Medulla oblongata (tissue), 1 donor: ENCODE results near the gene RNF103.
"Not testable (repeated sequence)": the region's sequence is repeated elsewhere in the genome, so short reads cannot be mapped to it uniquely, and the experiment has no call there.

Experiments
- DNase-seq: peaks from one replicate; pipeline ENCODE4 v3.0.0-alpha.2; 2015; ENCODE audit errors: extremely low spot score

The RNF103 gene

DNA sequence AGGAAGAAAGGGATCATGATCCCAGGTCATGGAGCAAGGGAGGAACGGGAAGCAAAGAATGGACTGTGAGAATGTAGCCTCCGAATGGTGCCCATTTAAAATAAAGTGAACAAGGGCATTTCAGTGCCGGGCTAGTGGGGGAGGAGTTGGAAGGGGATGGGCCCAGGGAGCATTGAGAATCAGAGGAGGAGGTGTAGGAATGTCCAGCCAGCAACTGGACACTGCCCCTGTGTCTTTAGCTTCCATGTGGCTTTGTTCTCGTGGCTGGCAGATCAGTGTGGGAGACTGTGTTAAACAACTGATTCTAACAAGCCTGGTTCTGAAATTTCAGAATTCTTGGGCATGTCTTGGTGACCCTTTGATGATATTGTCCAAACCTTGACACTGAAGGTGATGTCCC lies 1.4 kb upstream of the RNF103 start:
- DNase-seq = peak; percentile 82

- DNase-seq = peak; percentile 48
Observed at GRCh38 chr2:86624267-86624547, 542 bp upstream of the RNF103 start.

GRCh38 chr2:86623043-86623493 lies 597 bp downstream of the RNF103 start:
- no peak for DNase-seq

- peak; percentile 49 for DNase-seq
Observed at GRCh38 chr2:86622519-86623042, 1.1 kb downstream of the RNF103 start.

- DNase-seq = peak; percentile 38
Observed at GRCh38 chr2:86621280-86621943, 2.3 kb downstream of the RNF103 start.

DNA sequence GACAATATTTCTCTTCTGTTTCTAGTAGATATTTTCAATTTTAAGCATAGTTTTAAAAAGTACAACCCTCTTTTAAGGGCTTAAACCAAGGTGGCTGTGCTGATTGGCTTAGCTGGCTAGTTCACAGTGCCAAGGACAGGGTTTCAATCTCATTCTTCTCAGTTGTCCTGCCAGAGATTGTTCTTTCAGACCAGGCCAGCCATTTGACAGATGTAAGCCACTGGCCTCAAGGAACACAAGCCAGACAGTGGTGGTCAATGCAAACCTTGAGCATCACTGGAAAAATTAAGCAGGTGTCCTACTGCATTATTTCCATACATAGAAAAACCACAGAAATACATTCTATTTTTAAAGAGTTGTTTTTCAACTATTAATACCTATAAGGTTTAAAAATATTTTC lies 5.9 kb downstream of the RNF103 start:
- no peak for DNase-seq

GRCh38 chr2:86617153-86617552 lies 6.5 kb downstream of the RNF103 start:
- DNase-seq = no peak

GRCh38 chr2:86616502-86616901 lies 7.2 kb downstream of the RNF103 start:
- DNase-seq = no peak

DNA sequence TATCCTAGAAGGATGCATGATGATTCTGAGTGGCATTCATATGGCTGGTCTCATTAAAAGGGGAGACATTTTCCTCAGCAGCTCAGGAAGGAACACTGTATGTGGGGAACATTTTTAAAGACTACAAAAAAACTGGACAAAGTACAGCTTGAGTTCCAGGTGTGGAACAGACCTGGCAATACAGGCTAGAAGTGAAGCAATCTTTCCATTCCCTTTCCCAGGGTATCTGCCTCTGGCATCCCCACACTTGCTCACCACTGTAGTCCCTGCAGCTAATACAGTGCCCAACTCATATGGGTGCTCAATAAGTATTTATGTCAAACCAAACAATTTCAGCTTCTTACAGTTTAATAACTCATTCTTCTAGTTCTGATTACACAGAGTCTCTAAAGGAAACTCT lies 8.1 kb downstream of the RNF103 start:
- DNase-seq = no peak

GRCh38 chr2:86613515-86613914 lies 10.2 kb downstream of the RNF103 start:
- DNase-seq = no peak

DNA sequence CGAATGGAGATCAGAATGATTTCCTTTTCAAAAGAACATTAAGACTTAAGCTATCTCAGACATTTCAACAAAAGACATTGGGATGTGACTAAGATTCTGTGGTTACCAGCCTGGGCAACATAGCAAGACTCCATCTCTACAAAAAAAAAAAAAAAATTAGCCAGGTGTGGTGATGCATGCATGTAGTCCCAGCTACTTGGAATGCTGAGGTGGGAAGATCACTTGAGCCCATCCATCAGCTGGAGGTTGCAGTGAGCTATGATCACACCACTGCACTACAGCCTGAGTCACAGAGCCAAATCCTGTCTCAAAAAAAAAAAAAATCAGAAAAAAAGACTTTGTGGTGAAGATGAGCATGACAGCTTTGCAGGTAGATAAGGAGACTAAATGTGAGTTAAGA lies 12.8 kb downstream of the RNF103 start:
- no peak for DNase-seq

DNA sequence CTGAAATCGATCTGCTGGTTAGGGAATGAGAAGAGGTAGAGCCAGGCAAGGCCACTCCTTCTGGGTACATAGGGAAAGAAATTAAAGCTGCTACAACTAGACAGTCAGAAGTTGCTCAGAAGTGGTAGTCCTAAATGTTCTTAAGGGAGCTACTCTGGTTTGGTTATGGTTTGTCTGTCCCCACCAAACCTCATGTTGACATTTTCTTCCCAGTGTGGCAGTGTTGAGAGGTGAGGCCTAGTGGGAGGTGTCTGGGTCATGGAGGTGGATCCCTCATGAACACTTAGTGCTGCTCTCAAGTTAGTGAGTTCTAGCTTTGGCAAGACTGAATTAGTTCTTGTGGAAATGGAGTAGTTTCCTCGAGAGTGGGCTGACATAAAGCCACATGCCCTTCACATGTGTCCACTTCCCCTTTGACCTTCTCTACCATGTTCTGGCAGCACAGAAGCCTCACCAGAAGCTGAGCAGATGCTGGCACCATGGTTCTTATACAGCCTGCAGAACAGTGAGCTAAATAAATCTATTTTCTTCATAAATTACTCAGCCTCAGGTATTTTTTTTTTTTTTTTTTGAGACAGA lies 14.7 kb downstream of the RNF103 start:
- DNase-seq = no peak

GRCh38 chr2:86603905-86604304 lies 19.8 kb downstream of the RNF103 start:
- DNase-seq = no peak

- DNase-seq = no peak
Observed at GRCh38 chr2:86598966-86599365, 24.7 kb downstream of the RNF103 start.

DNA sequence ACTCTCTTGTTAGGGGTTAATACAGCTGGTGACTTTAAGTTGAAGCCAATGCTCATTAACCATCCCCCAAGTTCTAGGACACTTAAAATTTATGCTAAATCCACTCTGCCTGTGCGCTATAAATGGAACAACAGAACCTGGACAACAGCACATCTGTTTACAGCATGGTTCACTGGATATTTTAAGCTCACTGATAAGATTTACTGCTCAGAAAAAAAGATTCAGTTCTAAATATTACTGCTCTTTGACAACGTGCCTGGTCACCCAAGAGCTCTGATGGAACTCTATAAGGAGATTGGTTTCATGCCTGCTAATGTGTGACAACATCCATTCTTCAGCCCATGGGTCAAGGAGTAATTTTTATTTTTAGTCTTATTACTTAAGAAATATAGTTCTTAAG lies 27.5 kb downstream of the RNF103 start:
- DNase-seq = no peak

DNA sequence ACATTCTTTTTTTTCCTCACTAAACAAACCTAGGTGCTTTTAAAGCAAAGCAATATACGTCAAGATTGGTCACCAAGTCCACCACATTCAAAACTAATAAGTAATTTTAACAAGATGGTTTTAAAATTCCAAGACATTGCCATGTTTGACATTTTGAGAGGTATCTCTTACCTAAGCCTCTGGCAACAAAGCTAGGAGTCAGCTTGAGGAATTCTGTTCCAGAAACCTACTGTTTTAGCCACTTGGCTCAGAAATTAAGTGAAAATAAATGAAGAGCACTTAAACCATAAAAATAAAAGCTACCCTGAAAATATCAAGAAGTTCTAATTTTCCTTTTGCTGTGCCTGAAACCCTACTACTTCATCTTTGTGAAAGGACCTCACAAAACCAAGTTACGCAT lies 30.4 kb downstream of the RNF103 start:
- no peak for DNase-seq

DNA sequence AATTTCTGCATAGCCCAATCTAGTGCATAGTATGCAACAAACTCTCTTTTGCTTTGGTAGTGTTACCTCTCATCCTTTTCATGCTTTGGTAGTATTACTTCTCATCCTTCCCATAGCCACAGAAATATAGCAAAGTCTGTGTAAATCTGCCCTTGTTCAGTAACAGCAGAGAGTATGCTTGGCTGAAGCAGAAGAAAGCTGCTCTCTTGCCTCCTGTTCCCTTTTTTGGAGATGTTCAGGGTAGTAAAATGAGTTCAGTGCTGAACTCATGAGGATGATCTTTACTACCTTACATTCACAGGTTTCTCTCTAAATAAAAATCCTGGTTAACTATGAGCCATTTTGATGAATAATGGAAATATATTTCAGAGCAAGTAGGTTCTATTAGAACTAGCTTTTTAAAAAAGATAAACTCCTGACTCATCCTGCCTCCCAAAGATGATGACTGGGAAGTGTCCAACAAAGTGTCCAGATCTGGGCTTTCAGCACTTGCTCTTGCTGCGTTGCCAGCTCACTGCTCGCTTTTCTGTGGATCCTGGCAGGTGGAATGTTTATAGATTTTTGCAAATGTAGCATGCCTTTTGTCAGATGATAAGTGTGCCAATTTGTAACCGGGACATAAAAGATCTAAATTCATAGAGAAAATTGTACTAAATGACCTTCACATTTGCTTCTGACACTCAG lies 31.0 kb downstream of the RNF103 start:
- DNase-seq = peak; percentile 33

DNA sequence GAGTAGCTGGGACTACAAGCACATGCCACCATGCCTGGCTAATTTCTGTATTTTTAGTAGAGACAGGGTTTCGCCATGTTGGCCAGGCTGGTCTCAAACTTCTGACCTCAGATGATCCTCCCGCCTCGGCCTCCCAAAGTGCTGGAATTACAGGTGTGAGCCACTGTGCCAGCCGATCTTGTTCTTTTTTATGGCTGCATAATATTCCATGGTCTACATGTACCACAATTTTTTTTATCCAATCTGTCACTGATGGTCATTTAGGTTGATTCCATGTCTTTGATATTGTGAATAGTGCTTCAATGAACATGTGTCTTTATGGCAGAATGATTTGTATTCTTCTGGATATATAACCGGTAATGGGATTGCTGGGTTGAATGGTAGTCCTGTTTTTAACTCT lies 34.0 kb downstream of the RNF103 start:
- DNase-seq = not testable (repeated sequence)

DNA sequence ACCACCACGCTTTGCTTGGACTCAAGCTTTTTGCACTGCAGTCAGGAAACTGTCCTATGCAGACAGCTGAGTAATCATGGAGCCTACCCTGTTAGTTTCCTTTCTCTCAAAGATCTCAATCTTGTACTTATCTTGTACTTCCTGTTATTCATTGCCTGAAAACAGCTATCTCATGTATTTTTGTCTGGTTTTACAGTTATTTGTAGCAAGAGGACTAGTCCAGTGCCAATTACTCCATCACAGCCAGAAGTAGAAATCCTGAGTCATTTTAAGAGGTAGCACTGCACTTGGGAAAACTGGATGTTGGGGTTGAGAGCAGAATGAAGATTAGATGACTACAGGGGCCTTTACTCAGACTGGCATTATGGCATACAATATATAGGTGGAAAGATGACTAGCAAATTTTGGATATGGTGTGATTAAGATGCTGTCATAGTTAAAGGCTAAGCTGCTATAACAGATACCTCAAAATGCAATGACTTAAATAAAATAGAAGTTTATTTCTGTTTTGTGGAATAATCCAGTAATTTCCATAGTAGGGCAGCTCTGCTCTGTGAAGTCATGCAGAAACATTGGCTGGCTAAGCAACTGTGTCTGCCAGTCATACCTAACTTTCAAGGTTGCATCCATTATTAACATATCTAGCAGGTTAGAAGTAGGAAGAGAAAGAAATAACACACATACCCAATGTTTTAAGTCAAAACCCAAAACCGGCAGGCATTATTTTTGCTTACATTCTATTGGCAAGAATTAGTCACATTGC lies 39.3 kb downstream of the RNF103 start:
- peak; percentile 26 for DNase-seq

DNA sequence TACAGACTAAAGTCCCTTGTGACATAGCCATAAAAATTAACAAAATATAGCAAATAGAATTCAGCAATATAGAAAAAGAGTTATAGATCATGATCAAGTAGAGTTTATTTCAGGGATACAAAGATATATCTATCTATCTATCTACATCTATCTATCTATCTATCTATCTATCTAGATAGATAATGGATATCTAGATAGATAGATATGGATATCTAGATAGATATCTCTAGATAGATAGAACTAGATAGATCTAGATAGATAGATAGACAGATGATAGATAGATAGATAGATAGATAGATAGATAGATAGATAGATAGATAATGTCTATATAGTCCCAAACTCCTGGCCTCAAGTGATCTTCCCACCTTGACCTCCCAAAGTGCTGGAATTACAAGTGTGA lies 43.1 kb downstream of the RNF103 start:
- DNase-seq = no peak

DNA sequence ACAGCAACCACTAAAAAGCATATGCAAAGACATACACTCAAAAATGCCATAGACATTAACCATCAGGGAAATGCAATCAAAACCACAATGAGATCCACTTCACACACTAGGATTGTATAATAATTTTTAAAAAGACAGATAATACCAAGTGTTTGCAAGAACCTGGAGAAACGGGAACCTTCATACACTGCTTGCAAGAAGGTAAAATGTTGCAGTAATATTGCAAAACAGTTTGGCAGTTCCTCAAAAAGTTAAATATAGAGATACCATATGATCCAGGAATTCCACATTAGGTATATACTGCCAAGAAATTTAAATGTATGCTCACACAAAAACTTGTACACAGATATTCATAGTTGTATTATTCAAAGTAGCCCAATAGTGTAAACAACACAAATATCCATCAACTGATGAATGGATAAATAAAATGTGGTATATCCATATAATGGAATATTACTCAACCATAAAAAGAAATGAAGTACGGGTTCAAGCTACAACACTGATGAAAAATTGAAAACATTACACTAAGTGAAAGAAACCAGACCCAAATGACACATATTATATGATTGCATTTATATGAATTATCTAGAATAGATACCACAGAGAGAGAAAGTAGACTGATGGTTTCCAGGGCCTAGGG lies 45.7 kb downstream of the RNF103 start:
- DNase-seq = no peak

- DNase-seq = no peak
Observed at GRCh38 chr2:86570059-86570458, 53.6 kb downstream of the RNF103 start.
